ENCODE results near the gene IL5RA.

Gene IL5RA, protein sequence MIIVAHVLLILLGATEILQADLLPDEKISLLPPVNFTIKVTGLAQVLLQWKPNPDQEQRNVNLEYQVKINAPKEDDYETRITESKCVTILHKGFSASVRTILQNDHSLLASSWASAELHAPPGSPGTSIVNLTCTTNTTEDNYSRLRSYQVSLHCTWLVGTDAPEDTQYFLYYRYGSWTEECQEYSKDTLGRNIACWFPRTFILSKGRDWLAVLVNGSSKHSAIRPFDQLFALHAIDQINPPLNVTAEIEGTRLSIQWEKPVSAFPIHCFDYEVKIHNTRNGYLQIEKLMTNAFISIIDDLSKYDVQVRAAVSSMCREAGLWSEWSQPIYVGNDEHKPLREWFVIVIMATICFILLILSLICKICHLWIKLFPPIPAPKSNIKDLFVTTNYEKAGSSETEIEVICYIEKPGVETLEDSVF

DNA sequence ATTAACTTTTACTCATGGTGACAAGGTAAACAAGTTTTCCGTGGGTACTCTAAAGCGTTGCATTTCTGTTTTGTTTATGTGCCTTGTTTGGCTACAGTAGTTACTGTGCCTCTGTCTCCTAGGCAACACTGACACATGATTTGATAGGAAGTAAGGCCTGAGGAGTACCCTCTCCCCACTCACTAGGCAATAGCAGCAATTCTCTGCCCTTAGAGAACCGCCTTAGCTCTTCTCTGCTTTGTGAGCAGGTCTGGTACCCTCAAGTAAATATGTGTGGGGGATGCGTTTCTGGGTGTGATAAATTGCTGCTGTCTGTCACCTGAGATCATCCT is at the start of gene IL5RA:
IL5RA (minus strand) TSS at position 76 of the 332 bp plus-strand sequence. CDS start 5,390 bp downstream, outside the sequence.
- DNase-seq = no peak

DNA sequence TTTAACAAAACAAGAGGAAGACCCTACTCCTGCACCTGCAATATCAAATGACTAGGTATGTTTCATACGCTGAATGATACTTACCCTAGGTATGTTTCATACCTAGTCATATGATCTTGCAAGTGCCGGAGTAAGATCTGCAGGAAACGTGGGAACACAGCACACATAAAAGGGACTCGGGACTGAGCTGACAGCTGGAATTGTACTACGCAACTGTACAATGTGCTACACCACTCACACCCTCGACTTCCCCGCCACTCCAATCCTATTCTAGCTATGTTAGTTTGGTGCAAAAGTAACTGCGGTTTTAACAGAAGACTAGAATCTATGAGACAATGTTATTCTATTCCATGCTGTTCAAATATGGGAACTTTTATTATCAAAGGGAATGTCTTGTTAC is 47.3 kb upstream of the IL5RA start:
- intact Hi-C loops (cut with DNase I) = no loop called here
- DNase-seq = no peak

More for the DNA sequence above, at the start of gene IL5RA:
- intact Hi-C loops (cut with DNase I) = no loop called here

DNA sequence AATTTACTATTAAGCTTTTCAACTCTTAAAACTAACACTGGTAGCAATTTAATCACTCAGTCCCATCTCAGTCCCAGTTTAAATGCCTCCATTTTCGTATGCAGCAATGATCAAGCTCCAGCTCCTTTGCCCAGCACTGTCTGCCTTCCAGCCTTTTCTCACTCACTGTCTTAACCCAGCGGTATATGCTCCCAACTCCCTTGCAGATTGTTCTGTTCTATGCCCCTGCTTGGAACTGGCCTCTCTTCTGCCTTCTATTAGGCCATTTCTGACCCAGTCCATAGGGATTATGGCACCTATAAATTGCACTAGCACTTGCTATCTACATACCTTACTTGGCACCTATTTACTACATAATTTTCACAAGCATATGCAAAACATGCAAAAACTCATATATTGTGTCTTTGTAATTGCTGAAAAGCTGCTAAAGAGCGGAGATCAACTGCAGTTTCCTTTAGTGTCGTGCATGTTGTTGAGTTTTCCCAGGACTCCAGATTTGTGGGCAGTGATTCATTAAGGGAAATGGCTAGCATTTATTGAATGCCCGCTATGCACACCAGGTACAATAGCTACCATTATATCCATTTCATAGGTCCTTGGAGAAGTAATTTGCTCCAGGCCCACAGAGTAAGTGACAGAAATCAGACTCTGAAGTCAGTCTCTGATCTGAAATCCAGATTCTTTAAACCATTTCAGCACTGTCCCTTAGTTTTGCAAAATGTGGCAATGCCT is 44.9 kb upstream of the IL5RA start:
- intact Hi-C loops (cut with DNase I) = no loop called here
- DNase-seq = no peak

DNA sequence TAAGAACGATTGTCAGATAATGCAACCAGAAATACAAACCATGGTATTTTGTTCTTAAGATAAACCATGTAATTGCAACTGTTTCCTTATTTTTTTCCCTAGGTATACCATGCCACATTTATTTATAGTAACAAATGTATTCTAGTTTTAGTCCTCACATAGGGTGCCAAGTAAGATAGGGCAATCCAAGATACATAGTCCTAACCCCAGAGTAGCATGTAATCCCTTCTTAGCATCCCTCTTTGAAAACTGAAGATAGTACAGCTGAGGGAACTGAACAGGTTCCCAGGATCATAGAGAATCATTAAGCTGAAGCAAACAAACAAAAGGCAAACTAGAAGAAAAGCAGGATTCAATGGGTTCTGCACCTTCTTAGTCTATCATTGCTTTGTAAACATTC is 41.3 kb upstream of the IL5RA start:
- DNase-seq = no peak
- intact Hi-C loops (cut with DNase I) = no loop called here

DNA sequence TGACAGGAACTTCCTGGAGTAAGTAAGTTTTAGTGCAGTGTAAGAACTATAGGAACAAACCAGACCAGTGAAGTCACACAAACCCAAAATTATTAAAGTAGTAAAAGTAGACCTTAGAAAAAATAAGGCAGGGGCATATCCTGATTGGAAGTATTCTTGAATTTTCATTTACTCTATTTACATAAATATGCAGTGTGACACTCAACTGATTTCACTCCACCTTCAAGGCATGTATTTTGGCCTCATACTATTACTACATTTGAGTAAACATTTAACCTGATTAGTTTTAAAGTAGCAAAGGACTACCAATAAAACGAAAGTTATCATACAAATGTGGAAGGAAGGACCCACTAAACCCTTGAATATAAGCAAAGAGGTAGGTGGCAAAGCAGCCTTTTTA is 39.4 kb upstream of the IL5RA start:
- no peak for DNase-seq
- intact Hi-C loops (cut with DNase I) = no loop called here

DNA sequence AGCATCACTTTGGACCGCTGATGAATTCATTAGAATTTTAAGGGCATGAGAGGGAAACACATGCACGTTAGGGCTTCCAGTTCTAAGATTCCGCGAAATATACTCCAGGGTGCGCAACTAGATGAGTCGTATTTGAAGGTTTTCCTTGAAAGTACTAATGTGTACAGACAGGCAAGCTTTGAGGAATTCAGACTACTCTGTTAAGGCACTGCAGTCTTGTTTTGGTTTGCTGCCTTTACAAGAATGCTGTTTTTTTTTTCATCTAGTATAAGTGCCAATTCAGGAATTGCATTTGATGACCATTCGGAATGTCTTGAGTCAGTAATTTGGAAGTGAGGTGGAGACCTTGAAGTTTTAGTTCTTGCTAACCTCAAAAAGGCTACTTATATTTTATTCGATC is 35.7 kb upstream of the IL5RA start:
- no peak for DNase-seq

DNA sequence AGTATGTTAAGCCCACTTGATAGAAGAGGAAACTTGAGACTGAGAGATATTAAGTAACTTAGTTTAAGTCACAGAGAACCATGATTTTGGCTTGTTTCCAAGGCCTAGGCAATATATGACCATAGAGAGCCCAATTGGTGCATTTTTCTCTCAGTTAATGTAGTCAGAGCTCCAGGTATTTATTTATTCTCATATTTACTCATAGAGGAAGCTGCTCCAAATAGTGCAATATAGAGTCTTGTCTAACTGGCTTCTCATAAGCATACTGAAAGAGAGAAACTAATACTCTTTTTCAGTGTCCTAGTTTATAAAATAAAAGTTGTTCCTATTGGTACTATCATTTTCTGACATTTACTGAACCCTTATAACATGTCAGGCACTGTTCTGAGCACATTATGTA is 31.8 kb upstream of the IL5RA start:
- intact Hi-C loops (cut with DNase I) = no loop called here
- no peak for DNase-seq

More for the DNA sequence above, 35.7 kb upstream of the IL5RA start:
- intact Hi-C loops (cut with DNase I) = no loop called here

DNA sequence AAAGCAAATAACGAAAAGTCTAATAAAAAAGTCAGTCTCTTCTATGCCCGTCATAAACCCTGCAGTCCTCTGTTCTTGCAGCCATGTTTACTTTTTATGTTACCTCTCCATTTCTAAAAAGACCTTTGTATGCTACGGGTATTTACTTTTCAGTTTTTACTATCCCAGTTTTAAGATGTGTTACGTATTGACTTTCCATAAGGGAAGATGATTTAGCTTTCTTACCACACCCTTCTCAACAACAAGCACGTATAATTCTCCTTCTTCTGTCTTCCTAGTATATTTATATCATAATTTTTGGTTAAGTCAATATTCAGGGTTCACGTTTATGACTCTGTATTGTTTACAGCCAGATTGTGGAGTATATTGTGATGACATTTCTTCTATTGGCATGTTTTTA is 27.4 kb upstream of the IL5RA start:
- intact Hi-C loops (cut with DNase I) = no loop called here
- DNase-seq = no peak

DNA sequence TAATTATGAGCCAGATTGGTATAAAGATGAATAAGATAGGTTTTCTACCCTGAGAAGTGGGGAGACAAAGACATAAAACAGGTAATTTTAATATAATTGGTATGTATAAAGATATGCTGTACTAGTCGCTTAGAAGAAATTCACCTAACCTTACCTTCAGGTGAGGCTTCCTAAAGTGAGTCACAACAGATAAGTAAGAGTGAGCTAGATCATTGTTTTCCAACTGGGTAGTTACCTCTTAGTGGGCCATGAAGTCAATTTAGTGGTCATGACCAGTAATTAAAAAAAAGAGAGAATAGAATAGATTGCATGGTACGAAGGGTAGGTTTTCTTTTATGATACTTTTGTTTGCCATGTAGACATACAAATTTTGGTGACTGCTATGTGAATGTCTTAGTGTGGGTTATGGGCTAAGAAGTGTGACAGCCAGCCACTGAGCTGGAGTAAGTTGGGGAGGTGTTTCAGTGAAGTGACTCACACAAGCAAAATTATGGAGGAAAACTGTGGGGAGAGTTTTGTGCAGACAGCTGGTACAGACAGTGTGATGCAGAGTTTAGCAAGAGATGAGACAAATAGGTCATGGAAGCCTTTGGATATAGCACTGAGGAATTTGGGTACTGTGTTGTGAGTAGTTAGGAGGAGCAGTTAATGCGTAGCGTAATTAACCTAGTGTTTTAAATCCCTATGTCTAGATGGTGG is 24.7 kb upstream of the IL5RA start:
- intact Hi-C loops (cut with DNase I) = no loop called here
- DNase-seq = peak in 2 of 10 donors; percentile 27 to 62

DNA sequence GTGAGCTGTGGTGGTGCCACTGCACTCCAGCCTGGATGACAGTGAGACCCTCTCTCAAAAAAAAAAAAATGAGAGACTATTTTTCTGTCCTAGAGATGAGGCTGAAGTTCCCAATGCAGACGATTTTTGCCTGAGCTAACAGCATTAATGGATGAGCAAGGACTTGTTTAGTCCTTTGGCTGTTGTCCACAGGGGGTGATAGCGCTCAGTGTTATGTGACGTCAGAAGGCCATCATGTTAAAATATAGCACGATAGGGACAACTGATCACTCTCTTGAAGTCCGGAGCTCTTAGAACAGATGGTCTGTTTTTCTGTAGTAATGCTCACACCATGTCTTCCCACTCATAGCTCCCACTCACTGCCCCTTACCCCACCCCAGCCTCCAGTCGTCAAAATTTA is 23.3 kb upstream of the IL5RA start:
- DNase-seq = no peak
- intact Hi-C loops (cut with DNase I) = no loop called here

DNA sequence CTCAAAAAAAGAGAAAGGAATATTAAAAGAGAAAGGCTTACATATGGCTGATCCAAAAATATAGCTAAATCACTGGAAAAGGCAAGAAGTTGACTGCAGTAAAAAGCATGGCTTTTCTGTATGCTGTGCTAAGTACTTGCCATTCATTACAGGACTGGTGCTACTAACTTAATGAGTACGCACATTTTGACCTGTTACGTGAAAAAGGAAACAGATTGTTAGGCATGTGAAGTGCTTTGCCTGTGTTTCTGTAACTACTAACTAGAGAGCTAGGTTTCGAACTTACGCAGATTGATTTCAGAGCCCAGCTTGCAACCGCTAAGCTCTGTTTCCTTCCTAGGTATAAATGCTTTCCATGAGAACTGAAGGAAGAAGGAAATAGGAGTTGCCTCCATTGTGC is 19.4 kb upstream of the IL5RA start:
- no peak for DNase-seq
- intact Hi-C loops (cut with DNase I) = no loop called here

DNA sequence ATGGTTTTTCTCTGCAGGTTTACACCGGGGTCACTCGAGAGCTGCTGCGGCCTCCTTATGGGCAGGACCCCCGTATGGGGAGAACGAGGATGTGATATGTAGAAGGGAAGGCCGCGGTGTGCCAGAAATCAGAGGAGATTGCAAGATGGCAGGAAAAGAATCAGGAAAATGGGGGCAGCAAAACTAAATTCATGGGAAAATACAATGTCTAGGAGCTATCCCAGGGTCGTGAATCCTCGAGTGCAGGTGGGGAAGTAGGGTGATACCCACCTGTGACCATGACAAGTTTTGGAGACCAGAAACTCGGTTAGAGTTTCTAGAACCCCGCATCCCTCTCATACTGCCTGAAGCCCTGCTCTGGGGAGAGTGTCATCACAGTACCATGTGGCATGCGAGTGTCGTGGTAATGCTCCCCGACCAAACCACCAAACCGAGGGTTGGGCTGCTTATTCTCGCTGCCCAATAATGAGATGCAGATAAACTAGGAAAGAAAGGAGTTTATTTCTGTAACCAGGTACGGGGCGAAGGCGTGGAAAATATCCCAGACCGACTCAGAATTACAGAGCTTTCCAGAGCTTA is 17.3 kb upstream of the IL5RA start:
- intact Hi-C loops (cut with DNase I) = no loop called here
- no peak for DNase-seq

DNA sequence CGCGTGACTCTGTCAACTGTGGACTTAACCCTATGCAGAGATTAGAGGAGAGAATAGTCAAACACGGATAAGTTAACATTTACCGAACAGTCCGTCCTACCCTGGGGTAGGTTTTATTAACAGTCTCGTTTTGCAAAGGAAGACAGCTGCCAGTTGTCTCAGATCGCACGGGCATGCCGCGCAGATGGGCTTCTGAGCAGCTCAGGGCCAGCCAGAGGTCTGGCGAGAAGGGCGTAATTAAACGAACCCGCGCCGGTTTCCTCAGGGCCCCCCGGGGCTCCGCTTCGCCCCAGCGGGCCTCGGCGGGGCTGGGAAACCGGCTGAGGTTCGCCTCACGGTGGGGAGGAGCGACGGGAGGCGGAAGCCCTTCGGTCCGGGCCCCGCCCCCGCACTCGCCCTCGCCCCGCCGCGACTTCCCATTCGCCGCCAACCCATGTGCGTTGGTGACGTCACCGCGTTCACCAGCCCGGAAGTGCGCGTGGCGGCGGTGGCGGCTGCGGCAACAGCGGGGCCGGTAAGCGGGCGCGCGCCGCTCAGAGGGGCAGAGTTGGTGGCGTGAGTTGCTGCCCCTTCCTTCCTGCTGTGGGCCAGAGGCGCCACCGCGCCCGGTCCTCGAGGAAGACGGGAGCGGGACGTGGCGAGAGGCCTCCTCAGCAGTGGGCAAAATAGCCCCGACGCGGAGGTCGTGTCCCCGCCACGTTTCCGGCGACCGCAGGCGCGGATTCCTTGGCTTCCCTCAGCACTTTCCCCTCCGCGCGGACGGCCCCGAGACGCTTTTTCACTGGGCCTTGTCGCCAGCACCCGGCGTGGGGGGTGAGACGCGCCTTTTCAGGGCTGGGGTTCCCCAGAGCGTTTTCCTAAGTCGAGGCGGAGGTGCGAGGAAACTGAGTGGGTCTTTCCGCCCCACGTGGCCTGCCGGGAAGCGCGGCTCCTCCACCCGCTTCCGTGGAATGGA is 16.6 kb upstream of the IL5RA start, which contains the start of gene TRNT1:
TRNT1 (plus strand) TSS at position 464 of the 955 bp plus-strand sequence. CDS start 2,101 bp downstream, outside the sequence.
- intact Hi-C loops (cut with DNase I) = no loop called here
- peak; percentile 88 to 99 (median 94) for DNase-seq

DNA sequence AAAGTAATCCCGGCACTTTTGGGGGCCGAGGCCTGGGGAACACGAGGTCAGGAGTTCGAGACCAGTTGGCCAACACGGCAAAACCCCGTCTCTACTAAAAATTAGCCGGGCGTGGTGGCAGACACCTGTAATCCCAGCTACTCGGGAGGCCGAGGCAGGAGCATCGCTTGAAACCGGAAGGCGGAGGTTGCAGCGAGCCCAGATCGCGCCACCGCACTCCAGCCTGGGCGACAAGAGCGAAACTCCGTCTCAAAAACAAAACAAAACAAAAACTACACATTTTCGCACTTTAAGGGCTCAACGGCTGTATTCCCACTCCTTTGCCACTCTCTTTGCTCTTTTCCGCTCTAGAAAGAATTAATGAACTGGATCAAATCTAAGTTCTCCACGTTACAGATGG is 15.8 kb upstream of the IL5RA start:
- intact Hi-C loops (cut with DNase I) = no loop called here
- peak in 1 of 10 donors; percentile 70 for DNase-seq

DNA sequence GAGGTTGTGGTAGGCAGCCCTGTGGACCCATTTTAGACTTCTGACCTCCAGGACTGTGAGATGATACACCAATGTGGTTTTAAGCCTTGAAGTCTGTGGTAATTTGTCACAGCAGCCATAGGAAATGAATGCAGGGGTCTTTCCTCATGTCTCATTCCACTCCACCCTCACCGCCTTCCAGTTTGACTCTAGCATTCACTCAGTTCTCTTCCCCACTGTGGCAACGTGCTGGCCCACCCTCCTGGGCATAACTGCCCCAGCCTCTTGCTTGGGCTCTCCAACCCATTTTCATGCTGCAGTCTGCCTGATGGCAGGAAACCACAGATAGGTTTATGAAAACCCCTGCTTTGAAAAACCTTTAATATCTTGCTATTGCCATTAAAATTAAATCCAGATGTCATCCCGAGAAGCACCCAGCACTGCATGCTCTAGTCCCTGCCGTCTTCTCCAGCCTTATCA is 9.2 kb upstream of the IL5RA start:
- no peak for DNase-seq
- intact Hi-C loops (cut with DNase I) = no loop called here

DNA sequence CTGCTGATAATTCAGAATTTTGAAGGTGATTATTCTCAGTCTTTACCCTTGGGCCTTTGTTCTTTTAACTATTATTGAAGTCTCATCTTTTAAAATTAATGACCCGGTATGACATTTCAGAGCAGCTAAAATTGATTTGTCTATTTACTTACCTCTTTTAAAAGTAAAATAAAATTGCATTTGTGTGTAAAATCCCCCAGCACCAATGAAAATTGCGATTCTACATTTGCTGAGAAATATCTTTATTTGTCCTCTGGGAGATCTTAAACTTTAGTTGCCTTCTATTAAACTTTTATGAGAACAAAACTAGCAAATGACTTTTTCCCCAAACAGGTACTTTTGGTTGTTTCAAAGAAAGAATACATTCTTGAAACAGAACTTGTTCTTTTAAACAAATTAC is 7.5 kb upstream of the IL5RA start:
- intact Hi-C loops (cut with DNase I) = no loop called here
- no peak for DNase-seq

DNA sequence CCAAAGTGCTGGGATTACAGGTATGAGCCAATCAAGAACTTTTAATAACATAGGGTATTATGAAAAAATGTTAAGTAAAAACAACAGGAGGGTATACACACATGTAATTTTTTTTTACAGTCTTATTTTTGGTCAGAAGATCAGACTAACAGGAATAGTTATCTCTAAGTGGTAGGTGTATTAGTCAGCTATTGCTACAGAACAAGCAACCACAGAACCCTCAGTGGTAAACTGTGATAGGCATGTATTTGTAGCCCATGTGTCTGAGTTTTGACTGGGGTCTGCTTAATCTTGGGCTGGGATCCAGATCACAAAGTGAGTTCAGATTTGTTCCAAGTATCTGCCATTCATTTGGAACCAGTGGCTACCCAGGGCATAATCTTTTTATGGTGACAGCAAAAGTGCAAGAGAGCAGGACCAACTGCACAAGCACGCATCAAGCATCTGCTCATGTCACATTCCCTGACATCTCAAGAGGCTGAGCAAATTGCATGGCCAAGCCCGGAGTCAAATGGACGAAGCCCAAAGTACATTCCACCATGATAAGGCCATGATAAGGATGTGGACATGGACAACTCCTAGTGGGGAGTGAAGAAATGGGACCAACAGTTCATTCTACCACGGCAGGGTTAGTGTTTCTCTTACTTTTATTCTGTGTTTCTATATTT is 3.0 kb upstream of the IL5RA start:
- intact Hi-C loops (cut with DNase I) = no loop called here
- no peak for DNase-seq

DNA sequence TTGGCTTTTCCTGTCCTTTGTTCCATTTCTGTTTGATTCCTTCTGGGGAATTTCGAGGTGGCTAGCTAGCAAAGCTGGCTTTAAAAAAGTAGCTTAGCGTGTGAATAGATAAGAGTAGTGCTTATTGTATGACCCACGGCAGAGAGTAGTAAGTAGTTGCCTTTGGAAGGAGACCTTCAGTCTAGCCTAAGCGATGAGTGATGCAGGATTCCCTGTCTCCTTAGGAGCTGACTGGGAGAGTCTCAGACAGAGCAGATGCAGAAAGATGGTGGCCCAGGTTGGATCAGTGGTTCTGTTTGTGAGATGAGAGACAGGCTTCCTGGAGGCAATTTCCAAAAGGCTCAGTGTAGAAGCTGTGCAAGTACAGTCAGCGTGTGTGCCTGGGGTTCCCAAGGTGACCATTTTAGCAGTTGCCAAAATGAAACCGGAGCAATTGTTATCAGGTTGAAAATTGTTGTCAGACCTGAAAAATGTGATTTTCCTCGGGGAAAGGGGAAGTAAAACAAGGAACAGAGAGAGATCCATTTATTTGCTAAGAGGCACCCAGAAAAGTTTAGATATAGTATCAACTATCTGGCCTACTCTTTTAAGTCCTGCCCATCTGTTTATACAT is 681 bp upstream of the IL5RA start:
- intact Hi-C loops (cut with DNase I) = no loop called here
- no peak for DNase-seq

Data from posterior cingulate gyrus (tissue), 11 donors.